BLaER1 treated with 17β-estradiol and CSF1 and Interleukin-3, amounts not matched to agents 10 nM and 100 nM (cell line): ENCODE data around the gene DHRS11.
A peak's percentile ranks its signal among the peaks of the same experiment; 100 is the strongest.

Experiments used
- H3K27ac ChIP-seq, 11 experiments: shearing (Covaris generic); formaldehyde crosslinking; 2 replicates each; pipeline ENCODE4 v1.8.1; 2022
- H3K27me3 ChIP-seq, 11 experiments: shearing (Covaris generic); formaldehyde crosslinking; 2 replicates each; pipeline ENCODE4 v1.8.1; 2022
- H3K36me3 ChIP-seq, 11 experiments: shearing (Covaris generic); formaldehyde crosslinking; 2 replicates each; pipeline ENCODE4 v1.8.1; 2022
- H3K4me1 ChIP-seq, 10 experiments: shearing (Covaris generic); formaldehyde crosslinking; 2 replicates each; pipeline ENCODE4 v1.8.1; 2022
- H3K4me2 ChIP-seq, 11 experiments: shearing (Covaris generic); formaldehyde crosslinking; 2 replicates each; pipeline ENCODE4 v1.8.1; 2022
- H3K4me3 ChIP-seq, 10 experiments: shearing (Covaris generic); formaldehyde crosslinking; 2 replicates each; pipeline ENCODE4 v1.8.1; 2022
- H3K9ac ChIP-seq, 11 experiments: shearing (Covaris generic); formaldehyde crosslinking; 2 replicates each; pipeline ENCODE4 v1.8.1; 2022
- H3K9me3 ChIP-seq, 11 experiments: shearing (Covaris generic); formaldehyde crosslinking; replicated peaks in 1 of 11; 2 replicates each; pipeline ENCODE4 v1.8.1; 2022
- H4K20me1 ChIP-seq, 11 experiments: shearing (Covaris generic); formaldehyde crosslinking; 2 replicates each; pipeline ENCODE4 v1.8.1; 2022
- Cebpa-rat ChIP-seq, 11 experiments: shearing (Covaris generic); IDR thresholded peaks; 2 replicates each; pipeline ENCODE4 v1.8.1; 2022

DHRS11 gene

DNA sequence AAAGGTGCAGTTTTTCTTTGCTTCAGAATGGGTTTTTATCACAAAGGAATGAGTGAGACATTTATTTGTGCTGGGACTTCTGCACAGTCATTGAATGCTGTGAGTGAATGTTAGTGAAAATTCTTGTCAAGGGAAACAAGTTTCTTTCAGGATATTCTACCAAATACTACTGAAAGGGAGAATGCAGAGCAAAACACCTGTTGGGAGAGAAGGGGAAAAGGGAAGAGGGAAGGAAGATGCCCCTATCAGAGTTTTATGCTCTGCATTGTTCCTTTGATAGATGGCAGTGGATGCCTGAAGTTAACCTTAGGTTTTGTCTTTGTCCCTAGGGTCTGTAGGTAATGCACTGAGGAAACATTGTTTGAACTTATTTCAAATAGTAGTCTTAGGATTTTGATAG lies 43.9 kb upstream of the DHRS11 start:
- peak overlapping the region in 9 of 10 experiments; percentile 74 to 98 (median 90); a peak in 9 of 20 replicates for H3K4me3 ChIP-seq
- no peaks in the 10 kb centered on the region for H3K9me3 ChIP-seq
- H3K4me2 ChIP-seq, result peak overlapping the region; percentile 85 to 100 (median 90)
- H3K9ac ChIP-seq, result peak overlapping the region; percentile 90 to 100 (median 99); a peak in 19 of 22 replicates
- peaks cover 70 to 74% (median 73%) of the 10 kb centered on the region in 11 experiments for H4K20me1 ChIP-seq
- TF ChIP-seq Cebpa-rat (IDR thresholded peaks at IDR 0.05), result no peak
- H3K27ac ChIP-seq, result peak overlapping the region in 4 of 11 experiments; percentile 98 to 100 (median 99); a peak in 6 of 22 replicates
- no peaks in the 10 kb centered on the region for H3K27me3 ChIP-seq
- peaks cover 45 to 66% (median 51%) of the 10 kb centered on the region in 10 experiments for H3K4me1 ChIP-seq
- peaks cover 16 to 69% (median 48%) of the 10 kb centered on the region in 11 experiments; a peak in 21 of 22 replicates for H3K36me3 ChIP-seq

- H3K4me1 ChIP-seq, result peaks cover 35 to 59% (median 42%) of the 10 kb centered on the region in 10 experiments
- H3K27me3 ChIP-seq, result no peaks in the 10 kb centered on the region
- H3K9me3 ChIP-seq, result no peaks in the 10 kb centered on the region
- H3K4me3 ChIP-seq, result no peak overlapping the region
- peaks cover 31 to 99% (median 66%) of the 10 kb centered on the region in 11 experiments for H3K36me3 ChIP-seq
- H3K27ac ChIP-seq, result peak overlapping the region in 3 of 11 experiments; percentile 19 to 51 (median 24); a peak in 3 of 22 replicates
- TF ChIP-seq Cebpa-rat (IDR thresholded peaks at IDR 0.05), result no peak
- no peak overlapping the region; a peak in 1 of 22 replicates for H3K9ac ChIP-seq
- H3K4me2 ChIP-seq, result peak overlapping the region in 10 of 11 experiments; percentile 1 to 100 (median 49); a peak in 16 of 22 replicates
- H4K20me1 ChIP-seq, result peaks cover 97 to 100% (median 100%) of the 10 kb centered on the region in 11 experiments
Measured at GRCh38 chr17:36550491-36551417, 40.9 kb upstream of the DHRS11 start.

DNA sequence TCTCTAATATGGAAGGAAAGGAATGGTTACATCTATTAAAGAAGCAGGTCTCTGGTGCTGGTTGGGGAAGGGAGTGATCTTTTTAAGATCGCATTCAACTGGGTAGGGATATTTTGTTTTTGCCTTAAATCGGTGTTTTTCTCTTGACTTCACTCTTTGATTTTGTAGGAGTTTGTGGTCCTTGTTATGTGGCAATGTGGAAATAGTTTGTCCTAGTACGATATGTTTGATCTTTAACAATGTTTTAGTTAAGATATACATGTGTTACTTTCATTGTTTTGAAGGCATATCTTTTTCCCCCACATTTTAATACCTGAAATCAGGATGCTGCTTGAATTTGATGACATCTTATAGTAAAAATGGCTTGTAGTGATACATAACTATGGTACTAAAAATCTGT lies 38.2 kb upstream of the DHRS11 start:
- Histone ChIP-seq H3K4me2 (no peak overlapping the region), H3K4me3 (no peak overlapping the region), H3K9me3 (no peaks in the 10 kb centered on the region), H4K20me1 (peaks cover 79 to 100% (median 98%) of the 10 kb centered on the region in 11 experiments), H3K4me1 (peaks cover 18 to 38% (median 24%) of the 10 kb centered on the region in 10 experiments), H3K27me3 (no peaks in the 10 kb centered on the region), H3K36me3 (peaks cover 48 to 100% (median 76%) of the 10 kb centered on the region in 11 experiments), H3K9ac (no peak overlapping the region), H3K27ac (no peak overlapping the region)
- TF ChIP-seq Cebpa-rat (IDR thresholded peaks at IDR 0.05), result no peak

GRCh38 chr17:36566081-36566480 lies 25.6 kb upstream of the DHRS11 start:
- H3K9me3 ChIP-seq, result no peaks in the 10 kb centered on the region
- H3K27me3 ChIP-seq, result no peaks in the 10 kb centered on the region
- TF ChIP-seq Cebpa-rat (IDR thresholded peaks at IDR 0.05), result no peak
- H3K36me3 ChIP-seq, result peaks cover 97 to 100% (median 100%) of the 10 kb centered on the region in 11 experiments
- no peak overlapping the region for H3K9ac ChIP-seq
- H3K27ac ChIP-seq, result no peak overlapping the region
- H3K4me2 ChIP-seq, result no peak overlapping the region
- no peak overlapping the region for H3K4me3 ChIP-seq
- peaks cover 53 to 99% (median 91%) of the 10 kb centered on the region in 11 experiments for H4K20me1 ChIP-seq
- no peaks in the 10 kb centered on the region for H3K4me1 ChIP-seq

DNA sequence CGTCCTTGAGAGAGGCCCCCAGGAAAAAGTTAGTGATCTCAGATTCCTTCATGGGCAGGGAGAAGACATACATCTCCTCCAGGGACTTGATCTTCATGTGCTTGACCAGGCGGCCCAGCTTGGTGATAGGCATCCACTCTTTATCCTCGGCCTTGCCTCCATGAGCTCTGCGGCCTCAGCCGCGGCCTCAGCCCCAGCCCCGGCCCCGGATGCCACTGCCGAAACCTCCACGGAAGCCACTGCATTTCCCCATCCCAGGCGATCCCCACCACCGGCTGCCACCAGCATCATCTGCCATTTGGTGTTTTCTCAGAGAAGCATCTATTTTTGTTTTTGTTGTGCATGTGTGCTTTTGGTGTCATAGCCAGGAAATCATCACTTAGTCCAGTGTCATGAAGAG lies 16.7 kb upstream of the DHRS11 start:
- Histone ChIP-seq H3K4me2 (no peak overlapping the region), H3K36me3 (peaks cover 88 to 97% (median 91%) of the 10 kb centered on the region in 11 experiments), H3K9ac (no peak overlapping the region), H3K4me3 (no peak overlapping the region), H3K9me3 (no peaks in the 10 kb centered on the region), H3K27ac (no peak overlapping the region), H3K27me3 (no peaks in the 10 kb centered on the region), H4K20me1 (peaks cover 62 to 96% (median 89%) of the 10 kb centered on the region in 11 experiments), H3K4me1 (no peaks in the 10 kb centered on the region)
- no peak for TF ChIP-seq Cebpa-rat (IDR thresholded peaks at IDR 0.05)

GRCh38 chr17:36576793-36577192 lies 14.9 kb upstream of the DHRS11 start:
- no peak overlapping the region for H3K4me3 ChIP-seq
- H3K9me3 ChIP-seq, result no peaks in the 10 kb centered on the region
- no peaks in the 10 kb centered on the region for H3K4me1 ChIP-seq
- H3K4me2 ChIP-seq, result no peak overlapping the region
- H3K27ac ChIP-seq, result no peak overlapping the region
- H3K36me3 ChIP-seq, result peaks cover 88 to 97% (median 91%) of the 10 kb centered on the region in 11 experiments
- no peak for TF ChIP-seq Cebpa-rat (IDR thresholded peaks at IDR 0.05)
- H3K9ac ChIP-seq, result no peak overlapping the region
- H4K20me1 ChIP-seq, result peaks cover 56 to 86% (median 80%) of the 10 kb centered on the region in 11 experiments
- H3K27me3 ChIP-seq, result no peaks in the 10 kb centered on the region

DNA sequence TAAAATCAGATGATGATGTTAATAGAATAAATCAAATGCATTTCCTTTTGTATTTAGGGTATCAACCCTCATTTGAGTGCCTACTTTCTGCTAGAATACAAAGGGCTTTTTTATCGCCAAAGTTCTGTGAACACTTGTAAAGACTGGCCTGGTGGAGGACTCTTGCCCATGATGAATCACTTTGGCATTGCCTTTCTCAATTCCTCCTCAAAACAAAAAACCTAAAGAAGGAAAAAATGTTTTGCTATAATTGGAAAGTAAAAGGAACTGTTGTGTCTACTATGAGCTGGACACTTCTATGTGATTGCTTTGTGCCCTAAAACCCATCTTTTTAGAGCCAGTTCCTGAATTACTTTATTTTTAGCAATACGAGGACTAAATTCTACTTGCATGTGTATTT lies 13.0 kb upstream of the DHRS11 start:
- Histone ChIP-seq H3K4me3 (no peak overlapping the region), H3K27ac (no peak overlapping the region), H3K27me3 (no peaks in the 10 kb centered on the region), H3K4me2 (no peak overlapping the region), H4K20me1 (peaks cover 49 to 85% (median 77%) of the 10 kb centered on the region in 11 experiments), H3K4me1 (no peaks in the 10 kb centered on the region), H3K9ac (no peak overlapping the region), H3K9me3 (no peaks in the 10 kb centered on the region), H3K36me3 (peaks cover 88 to 97% (median 91%) of the 10 kb centered on the region in 11 experiments)
- no peak for TF ChIP-seq Cebpa-rat (IDR thresholded peaks at IDR 0.05)

DNA sequence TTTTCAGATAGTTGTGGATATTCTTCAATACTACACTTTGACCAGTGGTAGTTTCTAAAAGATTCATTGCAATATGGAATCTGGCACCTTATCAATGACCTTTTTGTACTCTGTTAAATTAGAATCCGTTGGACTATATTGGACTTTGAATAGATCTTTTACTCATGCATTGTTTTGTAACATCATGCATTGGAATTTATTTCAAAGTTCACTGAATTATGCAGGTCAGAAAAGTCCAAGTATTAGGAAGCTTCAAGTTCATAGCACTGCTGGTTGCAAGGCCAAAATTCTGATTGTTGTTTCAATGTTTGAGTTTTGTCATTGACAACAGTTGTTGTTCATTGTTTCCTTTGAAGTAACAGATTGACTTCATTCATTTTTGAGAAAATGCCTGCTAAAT lies 7.9 kb upstream of the DHRS11 start:
- no peak overlapping the region for H3K4me3 ChIP-seq
- no peaks in the 10 kb centered on the region for H3K27me3 ChIP-seq
- no peak for TF ChIP-seq Cebpa-rat (IDR thresholded peaks at IDR 0.05)
- H4K20me1 ChIP-seq, result peaks cover 14 to 89% (median 60%) of the 10 kb centered on the region in 11 experiments; a peak in 20 of 22 replicates
- no peak overlapping the region for H3K9ac ChIP-seq
- no peaks in the 10 kb centered on the region for H3K4me1 ChIP-seq
- H3K36me3 ChIP-seq, result peaks cover 97 to 100% (median 99%) of the 10 kb centered on the region in 11 experiments
- no peak overlapping the region for H3K4me2 ChIP-seq
- H3K9me3 ChIP-seq, result no peaks in the 10 kb centered on the region
- H3K27ac ChIP-seq, result no peak overlapping the region

DNA sequence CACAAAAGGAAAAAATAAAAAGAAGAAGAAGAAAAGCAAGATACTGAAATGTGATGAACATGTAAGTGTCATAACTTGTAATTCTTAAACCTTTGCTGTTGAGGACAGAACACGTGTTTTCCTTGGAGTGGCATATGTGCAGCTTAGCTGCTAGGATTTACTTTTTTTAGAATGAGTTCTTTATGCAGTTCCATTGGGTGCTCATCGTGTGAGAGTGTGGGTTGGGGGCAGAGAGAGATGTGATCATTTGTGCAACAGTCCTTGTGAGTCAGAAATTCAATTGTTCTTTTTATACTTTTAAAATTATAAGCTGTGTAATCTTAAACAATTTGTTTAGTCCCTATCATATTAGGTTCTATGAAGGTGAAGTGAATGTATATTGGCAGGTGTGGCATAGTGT lies 5.5 kb upstream of the DHRS11 start:
- H3K27ac ChIP-seq, result no peak overlapping the region
- H3K36me3 ChIP-seq, result peaks cover 82 to 100% (median 92%) of the 10 kb centered on the region in 11 experiments
- no peak for TF ChIP-seq Cebpa-rat (IDR thresholded peaks at IDR 0.05)
- H3K27me3 ChIP-seq, result no peaks in the 10 kb centered on the region
- no peak overlapping the region for H3K4me2 ChIP-seq
- no peak overlapping the region for H3K4me3 ChIP-seq
- H4K20me1 ChIP-seq, result peaks cover 18 to 94% (median 69%) of the 10 kb centered on the region in 11 experiments; a peak in 18 of 22 replicates
- no peaks in the 10 kb centered on the region for H3K9me3 ChIP-seq
- no peak overlapping the region for H3K9ac ChIP-seq
- H3K4me1 ChIP-seq, result peaks cover 1 to 4% (median 2%) of the 10 kb centered on the region in 10 experiments; a peak in 14 of 20 replicates
